ENCODE data around the gene TRPC5OS.

Gene TRPC5OS

GRCh38 chrX:111875881-111876280 is at the start of gene TRPC5OS:
TRPC5OS (plus strand) TSS chrX:111876181; CDS start chrX:111901850, 25,669 bp downstream.
- no peak for DNase-seq (ENCODE audit: low read depth in 2 of 2)

DNA sequence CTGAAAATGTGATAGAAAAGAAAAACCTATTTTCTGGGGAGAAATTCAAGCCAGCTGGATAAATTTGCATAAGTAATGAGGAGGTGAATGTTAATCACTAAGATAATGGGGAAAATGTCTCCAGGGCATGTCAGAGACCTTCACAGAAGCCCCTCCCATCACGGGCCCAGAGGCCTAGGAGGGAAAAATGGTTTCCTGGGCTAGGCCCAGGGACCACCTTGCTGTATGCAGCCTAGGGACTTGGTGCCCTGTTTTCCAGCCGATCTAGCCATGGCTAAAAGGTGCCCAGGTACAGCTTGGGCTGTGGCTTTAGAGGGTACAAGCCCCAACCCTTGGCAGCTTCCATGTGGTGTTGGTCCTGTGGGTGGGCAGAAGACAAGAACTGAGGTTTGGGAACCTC is 46.6 kb upstream of the TRPC5OS start:
- DNase-seq (ENCODE audit: low read depth in 2 of 2): no peak

- DNase-seq (ENCODE audit: low read depth in 2 of 2): no peak
Observed at GRCh38 chrX:111830571-111830970, 45.4 kb upstream of the TRPC5OS start.

DNA sequence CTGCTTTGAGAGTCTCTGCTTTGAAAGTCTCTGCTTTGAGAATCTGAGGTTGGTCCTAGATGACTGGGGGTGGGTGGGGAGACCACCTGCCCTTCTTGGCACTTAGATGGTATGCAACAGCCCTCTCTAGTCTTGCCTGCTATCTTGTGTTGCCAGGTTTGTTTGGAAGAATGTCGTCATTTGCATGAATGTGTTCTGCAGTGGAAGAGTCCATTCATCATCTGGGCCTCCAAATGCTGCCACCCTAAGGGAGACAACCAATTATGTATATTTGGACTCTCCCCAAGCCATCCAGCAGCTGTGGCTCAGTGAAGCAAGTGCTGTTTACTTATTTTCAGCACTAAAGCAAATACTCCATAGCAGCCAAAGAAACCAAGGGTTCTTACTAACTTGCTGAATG is 44.6 kb upstream of the TRPC5OS start:
- no peak for DNase-seq (ENCODE audit: low read depth in 2 of 2)

- no peak for DNase-seq (ENCODE audit: low read depth in 2 of 2)
Observed at GRCh38 chrX:111837197-111837596, 38.8 kb upstream of the TRPC5OS start.

- no peak for DNase-seq (ENCODE audit: low read depth in 2 of 2)
Observed at GRCh38 chrX:111847491-111848133, 28.4 kb upstream of the TRPC5OS start.

DNA sequence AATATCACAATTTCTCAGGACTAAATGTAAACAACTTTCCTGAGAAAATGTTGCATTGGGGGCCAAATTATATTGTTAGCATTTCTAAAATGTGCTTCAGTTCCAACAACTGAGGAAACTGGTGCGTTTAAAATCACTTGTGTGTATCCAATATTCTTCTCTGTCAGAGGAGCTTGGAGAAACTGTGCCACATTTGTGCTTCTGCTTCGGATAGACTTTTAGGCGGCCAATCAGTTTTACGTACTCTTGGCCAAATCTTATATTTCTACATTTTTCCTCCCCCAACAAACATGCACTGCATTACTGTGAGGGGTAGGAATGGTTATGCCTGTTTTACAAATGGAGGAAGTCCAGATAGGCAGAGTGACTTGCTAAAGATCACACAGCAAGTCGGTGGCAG is 27.4 kb upstream of the TRPC5OS start:
- DNase-seq (ENCODE audit: low read depth in 2 of 2): no peak

- no peak for DNase-seq (ENCODE audit: low read depth in 2 of 2)
Observed at GRCh38 chrX:111850975-111851374, 25.0 kb upstream of the TRPC5OS start.

- DNase-seq (ENCODE audit: low read depth in 2 of 2): no peak
Observed at GRCh38 chrX:111854556-111855490, 21.2 kb upstream of the TRPC5OS start.

DNA sequence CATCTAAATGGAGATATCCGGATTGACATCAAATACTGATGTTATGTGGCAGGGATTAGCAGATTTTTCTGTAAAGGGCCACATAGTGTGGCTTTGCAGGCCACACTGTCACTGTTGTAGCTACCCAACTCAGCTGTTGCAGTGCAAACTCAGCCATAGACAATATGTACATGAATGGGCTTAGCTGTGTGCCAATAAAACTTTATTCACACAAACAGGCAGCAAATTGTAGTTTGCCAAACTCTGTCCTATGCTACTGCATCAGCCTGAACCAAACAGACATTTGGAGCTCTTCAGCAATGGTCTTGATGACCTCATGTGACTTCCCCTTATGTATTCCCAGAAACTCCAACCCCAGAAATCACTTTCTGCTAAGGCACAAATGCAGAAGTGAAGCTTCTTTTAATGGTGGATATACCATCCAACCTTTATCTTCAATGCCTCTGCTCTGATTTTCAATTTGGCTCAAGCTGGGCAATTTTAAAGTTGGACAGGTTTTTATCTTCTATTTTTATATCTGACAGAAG is 18.4 kb upstream of the TRPC5OS start:
- DNase-seq (ENCODE audit: low read depth in 2 of 2): no peak

DNA sequence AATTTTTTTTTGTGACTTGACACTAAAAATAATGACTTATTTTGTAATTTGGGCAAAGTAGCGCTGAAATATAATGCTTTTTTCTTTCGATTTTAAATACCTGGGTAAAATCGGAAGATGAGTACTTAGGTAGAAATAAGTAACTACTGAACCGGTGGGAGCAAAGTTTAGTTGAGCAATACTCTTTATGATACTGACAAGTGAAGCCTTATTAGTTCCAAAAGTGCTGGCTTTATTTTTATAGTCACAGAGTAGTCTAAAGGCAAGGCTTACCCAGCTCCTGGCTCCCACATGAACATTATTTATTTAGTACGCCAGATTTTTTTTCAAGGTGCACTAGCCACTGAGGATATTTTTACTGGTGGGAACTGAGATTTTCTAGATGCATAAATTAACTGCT is 14.4 kb upstream of the TRPC5OS start:
- DNase-seq (ENCODE audit: low read depth in 2 of 2): no peak

GRCh38 chrX:111867236-111867635 is 8.7 kb upstream of the TRPC5OS start:
- no peak for DNase-seq (ENCODE audit: low read depth in 2 of 2)

DNA sequence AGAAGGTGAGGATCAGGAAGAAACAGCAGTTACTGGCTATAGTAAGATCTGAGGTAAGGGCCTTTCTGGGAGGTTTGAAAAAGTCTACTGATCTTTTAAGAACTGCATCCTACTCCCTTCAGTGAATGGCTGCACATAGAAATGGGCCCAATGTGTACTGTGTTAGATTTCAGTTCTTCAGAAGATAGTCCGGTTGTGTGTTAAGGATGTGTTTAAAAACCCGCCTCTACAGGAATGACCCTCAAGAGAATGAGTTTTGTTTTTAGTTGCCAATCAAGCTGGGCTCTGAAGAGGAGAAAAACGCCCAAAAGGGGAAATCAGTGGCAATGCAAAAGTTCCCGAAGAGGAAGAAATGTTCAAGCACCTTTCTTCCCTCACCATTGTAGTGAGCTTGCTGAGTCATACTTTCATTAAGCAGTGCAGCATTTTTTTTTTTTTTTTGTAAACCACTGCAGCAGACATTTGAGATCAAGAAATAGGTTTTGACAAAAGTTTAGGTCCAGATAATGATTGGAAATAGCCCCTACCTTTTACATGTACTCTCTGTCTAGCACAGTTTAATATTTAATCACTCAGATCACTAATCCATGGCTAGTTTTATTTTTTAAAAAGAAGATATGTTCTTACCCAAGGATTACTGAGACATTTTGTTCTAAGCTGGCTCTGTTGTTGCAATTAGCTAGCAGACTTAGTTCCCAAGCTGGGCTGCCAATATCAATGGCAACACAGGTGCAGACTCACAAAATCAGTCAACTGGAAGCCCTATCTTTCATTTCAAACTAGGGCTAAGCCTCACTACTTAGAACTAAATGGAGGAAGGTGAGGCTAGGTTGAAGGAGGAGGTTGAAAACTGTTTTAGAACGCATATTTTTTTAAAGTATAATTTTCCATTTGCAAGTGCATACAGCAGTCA is 7.0 kb upstream of the TRPC5OS start:
- no peak for DNase-seq (ENCODE audit: low read depth in 2 of 2)

GRCh38 chrX:111869639-111870034 is 6.3 kb upstream of the TRPC5OS start:
- no peak for DNase-seq (ENCODE audit: low read depth in 2 of 2)

GRCh38 chrX:111874241-111874640 is 1.7 kb upstream of the TRPC5OS start:
- no peak for DNase-seq (ENCODE audit: low read depth in 2 of 2)

DNA sequence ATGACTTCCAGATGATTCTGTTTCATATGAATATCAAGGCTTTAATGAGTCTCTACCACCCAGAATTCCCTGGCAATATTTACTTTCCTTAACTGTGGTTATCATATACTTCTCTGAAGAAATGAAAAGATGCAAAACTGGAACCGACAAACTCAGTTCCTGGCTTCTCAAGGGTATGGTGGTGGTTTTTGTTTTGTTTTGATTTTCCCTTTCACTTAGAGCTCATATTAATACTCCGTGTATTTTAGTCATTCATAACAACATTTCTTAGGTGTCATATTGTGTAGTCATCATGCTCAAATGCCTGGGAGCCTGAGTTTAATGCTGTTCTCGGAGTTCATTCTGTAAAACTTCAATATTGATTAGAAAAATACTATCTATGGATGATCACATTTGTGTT is 665 bp downstream of the TRPC5OS start:
- no peak for DNase-seq (ENCODE audit: low read depth in 2 of 2)

- DNase-seq (ENCODE audit: low read depth in 2 of 2): no peak
Observed at GRCh38 chrX:111877681-111878080, 1.7 kb downstream of the TRPC5OS start.

GRCh38 chrX:111880735-111881134 is 4.8 kb downstream of the TRPC5OS start:
- no peak for DNase-seq (ENCODE audit: low read depth in 2 of 2)

DNA sequence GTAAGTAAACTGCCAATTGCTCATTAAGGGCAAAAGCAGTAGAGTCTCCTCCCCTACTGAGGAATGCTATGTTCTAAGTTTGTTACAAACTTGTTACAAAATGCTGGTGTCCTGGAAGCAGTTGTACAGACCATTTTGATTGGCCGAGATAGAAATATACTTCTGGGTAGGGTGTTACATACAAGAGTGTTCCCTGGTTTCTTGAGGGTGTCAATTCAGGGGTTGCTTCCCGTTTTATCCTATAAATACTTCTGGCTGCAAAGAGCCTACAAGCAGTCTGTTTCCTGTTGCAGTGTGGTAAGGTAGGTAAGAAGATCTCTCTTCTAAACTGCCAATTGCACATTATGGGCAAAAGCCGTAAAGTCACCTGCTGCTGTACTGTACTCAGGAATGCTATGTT is 5.7 kb downstream of the TRPC5OS start:
- no peak for DNase-seq (ENCODE audit: low read depth in 2 of 2)

DNA sequence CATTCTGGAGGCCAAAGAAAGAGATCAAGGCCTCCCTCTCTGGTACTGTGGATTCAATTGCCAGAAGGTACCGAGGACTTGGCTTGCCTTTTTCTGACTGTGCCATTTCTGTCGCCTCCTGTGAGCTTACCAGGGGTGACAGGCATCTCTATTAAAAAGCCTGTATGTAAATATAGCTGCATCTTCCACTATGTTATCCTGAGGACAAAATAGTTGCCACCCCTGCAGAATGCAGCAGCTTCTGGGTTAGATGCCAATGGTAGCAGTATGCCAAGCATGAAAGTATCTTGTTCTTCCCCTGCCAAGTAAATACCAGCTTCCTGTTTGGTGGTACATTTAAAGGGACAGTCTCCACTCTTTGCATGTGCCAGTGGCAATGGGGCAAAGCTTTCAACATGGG is 10.7 kb downstream of the TRPC5OS start:
- DNase-seq (ENCODE audit: low read depth in 2 of 2): no peak

DNA sequence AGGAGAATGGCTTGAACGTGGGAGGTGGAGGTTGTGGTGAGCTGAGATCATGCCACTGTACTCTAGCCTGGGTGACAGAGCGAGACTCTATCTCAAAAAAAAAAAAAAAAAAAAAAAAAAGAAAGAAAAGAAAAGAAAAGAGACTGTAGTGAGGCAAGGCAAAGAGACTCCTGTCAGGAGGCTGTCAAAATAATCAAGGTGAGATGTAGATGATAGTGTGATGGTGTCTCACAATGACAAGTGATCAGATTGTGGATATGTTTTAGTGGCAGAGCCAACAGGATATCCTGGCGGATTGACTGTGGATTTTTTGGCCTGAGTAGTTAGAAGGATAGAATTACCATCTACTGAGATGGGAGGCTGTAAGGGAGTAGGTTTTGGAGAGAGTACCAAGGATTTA is 12.6 kb downstream of the TRPC5OS start:
- DNase-seq (ENCODE audit: low read depth in 2 of 2): no peak

- no peak for DNase-seq (ENCODE audit: low read depth in 2 of 2)
Observed at GRCh38 chrX:111892375-111892774, 16.4 kb downstream of the TRPC5OS start.

Data from stimulated activated CD4-positive, alpha-beta T cell treated with anti-CD3 and anti-CD28 coated beads, Interleukin-15, amount 100 ng/mL, for 48 hours (primary cell).